H1 (cell line): Measurements from ENCODE around the gene CHST12. TPM values are rescaled to one million over a fixed set of nuclear protein-coding genes. Genes with fewer than 3 reads are reported as not detected.

Experiments used
- CTCF ChIA-PET: fragments of 300-600 bp; sonication (Branson Sonifier 250); formaldehyde crosslinking; loops from one replicate; lab custom pipeline; 2021; ENCODE audit not compliant: partially characterized antibody; lab: Charles Lee
- POLR2A ChIA-PET: fragments of 300-600 bp; sonication (Branson Sonifier 250); formaldehyde crosslinking; loops from one replicate; lab custom pipeline; 2021; ENCODE audit warnings: inconsistent platforms; ENCODE audit not compliant: partially characterized antibody; lab: Charles Lee
- DNase-seq, 2 experiments: peaks; one replicate each; pipeline versions ENCODE4 v3.0.0 to v3.0.0-alpha.2; 2010 to 2022; ENCODE audit warnings: low spot score in 2 of 2, low read depth in 1 of 2, mixed read lengths in 1 of 2
- FAIRE-seq: peaks from 2 replicates; lab custom pipeline; 2011; peaks lifted over from hg19 to GRCh38; lab: Jason Lieb, UNC
- H2AFZ ChIP-seq: 2 replicates; pipeline ENCODE4 v1.8.1; 2012; ENCODE audit warnings: low read length, inconsistent platforms
- H2AK5ac ChIP-seq: 2 replicates; pipeline ENCODE4 v1.6.1; 2013; ENCODE audit warnings: low read depth, low read length
- H2BK120ac ChIP-seq: replicated peaks from 2 replicates; pipeline ENCODE3; 2013; ENCODE audit warnings: low read depth, low read length, inconsistent platforms
- H2BK12ac ChIP-seq: 2 replicates; pipeline ENCODE4 v1.6.1; 2013; ENCODE audit warnings: low read depth, low read length
- H2BK15ac ChIP-seq: 2 replicates; pipeline ENCODE4 v1.6.1; 2013; ENCODE audit warnings: low read length
- H2BK20ac ChIP-seq: 2 replicates; pipeline ENCODE4 v1.6.1; 2013; ENCODE audit warnings: low read length
- H2BK5ac ChIP-seq: 2 replicates; pipeline ENCODE4 v1.6.1; 2013; ENCODE audit warnings: low read depth, low read length
- H3K14ac ChIP-seq: 2 replicates; pipeline ENCODE4 v1.6.1; 2013; ENCODE audit warnings: inconsistent platforms; ENCODE audit not compliant: insufficient read length
- H3K18ac ChIP-seq: 2 replicates; pipeline ENCODE4 v1.6.1; 2013; ENCODE audit warnings: low read length; ENCODE audit errors: extremely low read depth
- H3K23ac ChIP-seq: 2 replicates; pipeline ENCODE4 v1.6.1; 2013; ENCODE audit warnings: inconsistent platforms; ENCODE audit not compliant: insufficient read length
- H3K23me2 ChIP-seq: 2 replicates; pipeline ENCODE4 v1.6.1; 2013; ENCODE audit warnings: low read depth, low read length
- H3K27ac ChIP-seq: 2 replicates; pipeline ENCODE4 v1.6.1; 2011; ENCODE audit warnings: low read depth, low read length, inconsistent platforms
- H3K27me3 ChIP-seq, 4 experiments: replicated peaks in 1 of 4; 1 replicate in 1 of 4; 2 replicates in 3 of 4; pipeline versions ENCODE4 v1.6.1 to v1.8.1; 2011 to 2013; ENCODE audit warnings: low read length in 3 of 4, mild to moderate bottlenecking in 3 of 4, inconsistent platforms in 2 of 4, mixed read lengths in 2 of 4, moderate library complexity in 1 of 4; ENCODE audit not compliant: control insufficient read depth in 3 of 4, insufficient read depth in 3 of 4; ENCODE audit errors: extremely low read depth in 1 of 4
- H3K36me3 ChIP-seq, 4 experiments: 2 replicates each; pipeline versions ENCODE4 v1.6.1 to v1.8.1; 2011 to 2013; ENCODE audit warnings: mild to moderate bottlenecking in 4 of 4, low read length in 3 of 4, moderate library complexity in 2 of 4, control low read depth in 1 of 4, inconsistent platforms in 1 of 4; ENCODE audit not compliant: insufficient read depth in 4 of 4, control insufficient read depth in 2 of 4
- H3K4ac ChIP-seq: replicated peaks from 2 replicates; pipeline ENCODE3; 2013; ENCODE audit warnings: low read length, low read depth, mixed read lengths, inconsistent platforms; ENCODE audit not compliant: insufficient read length
- H3K4me1 ChIP-seq, 4 experiments: replicated peaks in 1 of 4; 1 replicate in 1 of 4; 2 replicates in 3 of 4; pipeline versions ENCODE4 v1.6.1 to v1.8.1; 2011 to 2013; ENCODE audit warnings: low read length in 3 of 4, inconsistent platforms in 2 of 4, mixed read lengths in 1 of 4; ENCODE audit not compliant: insufficient read depth in 4 of 4, control insufficient read depth in 3 of 4
- H3K4me2 ChIP-seq, 2 experiments: 2 replicates each; pipeline versions ENCODE4 v1.6.1 to v1.8.1; 2011 to 2013; ENCODE audit warnings: low read depth in 2 of 2, low read length in 2 of 2, control low read depth in 1 of 2, inconsistent platforms in 1 of 2, mild to moderate bottlenecking in 1 of 2; ENCODE audit not compliant: insufficient read depth in 1 of 2
- H3K4me3 ChIP-seq, 4 experiments: fragments of 200-600, 300-600 bp in 1 of 4; sonication (generic), shearing (Covaris generic), sonication (Bioruptor Twin) in 1 of 4; 2 replicates each; pipeline versions ENCODE4 v1.5.1 to v1.8.1; 2011 to 2016; ENCODE audit warnings: low read length in 4 of 4, low read depth in 3 of 4, control low read depth in 2 of 4, inconsistent platforms in 2 of 4, mild to moderate bottlenecking in 2 of 4, mixed read lengths in 1 of 4, moderate library complexity in 1 of 4; ENCODE audit not compliant: insufficient read depth in 2 of 4; ENCODE audit errors: extremely low read depth in 1 of 4
- H3K56ac ChIP-seq: replicated peaks from 2 replicates; pipeline ENCODE3; 2013; ENCODE audit warnings: low read depth, mild to moderate bottlenecking, mixed read lengths, low read length, inconsistent platforms; ENCODE audit not compliant: insufficient read length
- H3K79me1 ChIP-seq: 2 replicates; pipeline ENCODE4 v1.6.1; 2013; ENCODE audit warnings: low read depth, low read length, control low read depth
- H3K79me2 ChIP-seq, 2 experiments: 2 replicates each; pipeline versions ENCODE4 v1.6.1 to v1.8.1; 2012 to 2013; ENCODE audit warnings: low read length in 2 of 2, mild to moderate bottlenecking in 2 of 2, inconsistent platforms in 1 of 2; ENCODE audit not compliant: insufficient read depth in 2 of 2, control insufficient read depth in 1 of 2
- H3K9ac ChIP-seq, 4 experiments: replicated peaks in 1 of 4; 1 replicate in 1 of 4; 2 replicates in 3 of 4; pipeline versions ENCODE4 v1.6.1 to v1.8.1; 2011 to 2013; ENCODE audit warnings: low read depth in 3 of 4, low read length in 3 of 4, control low read depth in 2 of 4, mild to moderate bottlenecking in 2 of 4, moderate library complexity in 2 of 4, inconsistent platforms in 1 of 4; ENCODE audit errors: extremely low read depth in 1 of 4
- H3K9me3 ChIP-seq, 2 experiments: 2 replicates each; pipeline versions ENCODE4 v1.6.1 to v1.8.1; 2012 to 2013; ENCODE audit warnings: mild to moderate bottlenecking in 2 of 2, moderate library complexity in 2 of 2, control low read depth in 1 of 2, inconsistent platforms in 1 of 2, low read depth in 1 of 2, low read length in 1 of 2, mixed read lengths in 1 of 2; ENCODE audit not compliant: insufficient read depth in 2 of 2
- H4K20me1 ChIP-seq, 2 experiments: replicated peaks in 1 of 2; 2 replicates each; pipeline versions ENCODE3 to v1.8.1; 2011 to 2013; ENCODE audit warnings: inconsistent platforms in 2 of 2, low read length in 2 of 2, mild to moderate bottlenecking in 1 of 2; ENCODE audit not compliant: insufficient read depth in 2 of 2, control insufficient read depth in 1 of 2
- H4K5ac ChIP-seq: 2 replicates; pipeline ENCODE4 v1.6.1; 2013; ENCODE audit warnings: low read length, low read depth, mixed read lengths, inconsistent platforms; ENCODE audit not compliant: insufficient read length
- H4K8ac ChIP-seq: 2 replicates; pipeline ENCODE4 v1.8.0; 2013; ENCODE audit warnings: mild to moderate bottlenecking, moderate library complexity, low read length, inconsistent platforms; ENCODE audit not compliant: insufficient read depth; ENCODE audit errors: extremely low read depth
- H4K91ac ChIP-seq: replicated peaks from 2 replicates; pipeline ENCODE3; 2013; ENCODE audit warnings: low read length, mixed read lengths, inconsistent platforms; ENCODE audit not compliant: insufficient read length
- JUN ChIP-seq: IDR thresholded peaks from 2 replicates; pipeline ENCODE4 v1.6.1; 2011; ENCODE audit warnings: low read depth, mild to moderate bottlenecking, improper control_type of control experiment, low read length
- TEAD4 ChIP-seq: IDR thresholded peaks from 2 replicates; pipeline ENCODE4 v1.6.1; 2012; ENCODE audit warnings: low read depth, low read length, inconsistent platforms, mixed read lengths
- WGBS, 2 experiments: shearing (Covaris generic) in 1 of 2; methylation state at CpG; one replicate each; pipeline versions ENCODE4 v1.1.6 to v1.1.7; 2013 to 2015; ENCODE audit warnings: low lambda C conversion rate in 2 of 2, mixed read lengths in 2 of 2, inconsistent platforms in 1 of 2, low coverage in 1 of 2, missing lambda C conversion rate in 1 of 2; ENCODE audit not compliant: insufficient replicate concordance in 2 of 2, insufficient coverage in 1 of 2, insufficient read length in 1 of 2; ENCODE audit errors: extremely low coverage in 1 of 2, missing lambda C conversion rate in 1 of 2; 5-methylcytosine and 5-hydroxymethylcytosine counted together
- polyA plus RNA-seq, 7 experiments: library from polyadenylated mRNA; depleted of rRNA in 3 of 7; stranded (reverse) in 5 of 7; unstranded in 2 of 7; fragments of >200 nt in 5 of 7; fragments of 200-250 nt in 2 of 7; gene quantifications; 1 replicate in 5 of 7; 2 replicates in 1 of 7; 4 replicates in 1 of 7; pipeline versions ENCODE4 v1.2.1 to v1.2.3, GENCODE V29; 2011 to 2013; ENCODE audit warnings: missing spikeins in 2 of 7, mixed read lengths in 2 of 7
- total RNA-seq: library from RNA; stranded (reverse); fragmentation: NEBNext Ultra II Directional; extraction: Animal tissue kit (Norgen Biotek cat#: 25700); gene quantifications from 2 replicates; pipeline ENCODE4 v1.2.1, GENCODE V29; 2021

CHST12 gene
- total and polyA plus RNA-seq, 2 of the 8 experiments (the other 6 are each of a cell fraction or from before 2014, with no cell fraction given), result 13.4 to 24.1 TPM

GRCh38 chr7:2497500-2498336, 94.3 kb downstream of the CHST12 start:
- H3K9ac ChIP-seq, result no peak overlapping the region
- H3K4me2 ChIP-seq, result no peak overlapping the region
- H3K4ac ChIP-seq, result peak overlapping the region; percentile 4
- H3K79me1 ChIP-seq, result no peaks in the 10 kb centered on the region; the same call in 1 of the 2 replicates
- peak overlapping the region; percentile 51 for H4K5ac ChIP-seq
- H3K23ac ChIP-seq, result no peak overlapping the region
- H3K27me3 ChIP-seq, result no peaks in the 10 kb centered on the region
- peak overlapping the region; percentile 95; the same call in 1 of the 2 replicates for H2BK20ac ChIP-seq
- peak overlapping the region; percentile 14 for H2BK120ac ChIP-seq
- H3K79me2 ChIP-seq, result no peaks in the 10 kb centered on the region
- no peak for FAIRE-seq
- H2BK12ac ChIP-seq, result peak overlapping the region; percentile 87; the same call in 1 of the 2 replicates
- no peak overlapping the region for H3K14ac ChIP-seq
- H3K36me3 ChIP-seq, result no peaks in the 10 kb centered on the region
- 0 out of 2 replicates have a peak overlapping the region, but pooled peaks have one; percentile 29 for H3K27ac ChIP-seq
- TF ChIP-seq TEAD4 (0 out of 2 replicates have a peak, but pooled peaks have one; percentile 19), JUN (no peak)
- WGBS, 2 experiments, result 81% methylated on average over 20 of the region's 25 CpGs; no CpG with 5 or more reads in 1 of the 2 experiments
- ChIA-PET CTCF (interaction anchor here (0.6 to 8.5 kb wide), 12 partner anchors 9 to 174 kb away, joined by 3 to 67 read pairs (median 4); no protein-coding TSS in a partner anchor), POLR2A (interaction anchor here (0.8 to 3.1 kb wide), 7 partner anchors 10 to 43 kb away, joined by 3 to 19 read pairs (median 3); no protein-coding TSS in a partner anchor)
- H3K56ac ChIP-seq, result no peak overlapping the region
- peaks cover 0 to 53% (median 37%) of the 10 kb centered on the region in 4 experiments; a peak in 6 of 7 replicates for H3K4me1 ChIP-seq
- H2AFZ ChIP-seq, result no peak overlapping the region
- no peak overlapping the region for H2BK5ac ChIP-seq
- H4K91ac ChIP-seq, result peak overlapping the region; percentile 58
- 0 out of 2 replicates have a peak, but pooled peaks cover under 1% of the 10 kb centered on the region for H3K23me2 ChIP-seq
- peak in 1 of 2 experiments; percentile 64 for DNase-seq
- H3K9me3 ChIP-seq, result no peaks in the 10 kb centered on the region
- 0 out of 2 replicates have a peak overlapping the region, but pooled peaks have one; percentile 83 for H2BK15ac ChIP-seq
- H2AK5ac ChIP-seq, result no peak overlapping the region
- no peak overlapping the region for H3K4me3 ChIP-seq
- no peaks in the 10 kb centered on the region for H4K20me1 ChIP-seq
- H4K8ac ChIP-seq, result peak overlapping the region; percentile 3; the same call in 1 of the 2 replicates
- H3K18ac ChIP-seq, result peak overlapping the region; percentile 9; the same call in 1 of the 2 replicates
